HG02678 (cell line): ENCODE results near the gene KCNE4.
A peak's percentile ranks its signal among the peaks of the same experiment; 100 is the strongest.

Experiments
- ATAC-seq: cut with Tn5 transposase; IDR thresholded peaks from one replicate; pipeline ENCODE4 v1.9.1; 2021; ENCODE audit warnings: mild to moderate bottlenecking, moderate library complexity; ENCODE audit not compliant: unreplicated experiment

Gene KCNE4

DNA sequence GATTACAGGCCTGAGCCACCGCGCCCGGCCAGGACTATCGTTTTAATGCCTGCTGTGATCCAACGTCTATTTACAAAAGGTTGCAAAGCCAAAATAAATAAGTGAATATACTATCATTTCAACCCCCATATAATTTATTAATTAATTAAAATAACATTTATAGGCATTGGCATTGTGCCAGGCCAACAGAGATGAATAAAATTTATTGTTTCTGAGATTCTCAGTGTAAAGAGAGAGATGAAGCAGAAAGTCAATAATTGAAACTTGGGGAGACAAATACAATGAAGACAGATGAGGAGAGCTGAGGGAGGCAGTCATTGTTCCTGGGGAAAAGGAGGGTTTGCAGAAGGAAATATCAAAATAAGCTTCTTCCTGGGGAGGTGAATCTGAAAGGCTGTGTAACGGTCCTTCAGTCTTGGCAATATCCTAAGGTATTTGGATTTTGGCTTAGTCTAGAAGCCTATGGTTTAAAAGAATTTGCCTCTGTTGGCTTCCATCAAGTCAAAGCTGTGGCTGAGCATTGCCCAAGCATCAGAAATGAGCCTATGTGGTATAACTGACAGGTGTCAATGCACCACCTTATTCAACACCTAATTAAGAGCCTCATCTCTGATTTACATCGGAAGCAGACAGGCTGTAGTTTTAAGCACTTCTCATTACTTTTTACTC lies 31.5 kb downstream of the KCNE4 start:
- ATAC-seq, result no peak

DNA sequence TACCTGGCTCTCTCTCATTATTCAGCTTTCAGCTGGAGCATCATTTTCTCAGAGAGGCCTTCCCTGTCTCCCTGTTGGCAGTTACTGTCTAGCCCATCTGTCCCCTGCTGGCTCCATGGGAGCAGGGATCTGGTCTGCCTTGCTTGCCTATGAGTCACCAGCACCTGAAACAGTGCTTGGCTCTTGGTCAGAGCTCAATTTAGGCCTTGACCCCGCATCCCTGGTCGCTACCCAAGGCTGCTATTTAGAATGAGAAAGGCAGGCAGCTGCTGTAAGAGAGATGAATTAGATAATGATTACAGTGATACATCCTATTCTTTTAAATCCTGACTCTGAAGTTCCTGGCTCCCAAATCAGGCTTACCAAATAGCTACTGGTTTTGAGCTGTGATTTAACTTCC lies 32.9 kb downstream of the KCNE4 start:
- no peak for ATAC-seq

DNA sequence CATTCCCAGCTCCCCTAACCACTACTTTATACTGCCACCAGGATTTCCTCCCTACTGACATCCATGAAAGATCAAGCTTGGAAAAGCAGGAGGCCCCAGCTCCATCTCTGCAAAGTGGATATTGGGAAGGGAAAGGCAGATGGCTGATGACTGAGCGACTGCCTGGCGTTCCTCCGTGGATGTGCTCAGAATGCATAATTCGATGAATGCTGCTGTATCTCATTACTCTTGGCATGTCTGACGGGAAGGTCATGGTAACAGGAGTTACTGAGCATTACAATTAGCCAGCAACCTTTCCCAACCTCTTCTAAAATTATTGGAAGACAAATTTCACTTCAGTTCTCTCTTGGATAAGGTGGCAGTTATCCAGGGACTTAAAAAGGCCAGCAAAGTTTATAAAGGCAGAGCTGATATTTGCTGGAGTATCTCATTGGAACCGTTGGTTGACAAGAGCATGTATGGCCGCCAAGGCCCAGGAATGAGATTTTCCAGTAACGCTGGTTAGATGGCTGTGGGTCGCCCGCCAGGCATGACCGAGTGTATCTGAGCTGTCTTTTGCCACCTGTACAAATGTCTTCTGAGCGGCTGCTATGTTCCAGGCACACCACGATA lies 34.5 kb downstream of the KCNE4 start:
- ATAC-seq, result no peak

DNA sequence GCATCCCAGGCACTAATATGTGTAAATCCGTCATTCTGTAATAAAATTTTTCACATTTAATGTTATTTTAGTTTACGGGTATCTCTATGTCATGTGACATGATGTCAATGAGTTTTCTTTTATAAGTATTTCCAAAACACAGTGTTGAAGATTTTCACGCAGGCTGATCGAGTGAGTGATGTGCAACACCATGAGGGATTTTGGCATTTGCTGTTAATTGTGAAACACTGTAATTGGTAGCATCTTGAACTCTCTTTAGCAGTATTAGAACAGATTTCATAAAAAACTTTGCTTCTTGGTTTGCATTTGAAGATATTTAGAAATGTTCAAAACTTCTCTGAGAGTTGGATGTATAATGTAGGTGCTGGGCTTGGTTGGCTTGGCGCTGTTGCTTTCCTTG lies 35.5 kb downstream of the KCNE4 start:
- ATAC-seq, result no peak

DNA sequence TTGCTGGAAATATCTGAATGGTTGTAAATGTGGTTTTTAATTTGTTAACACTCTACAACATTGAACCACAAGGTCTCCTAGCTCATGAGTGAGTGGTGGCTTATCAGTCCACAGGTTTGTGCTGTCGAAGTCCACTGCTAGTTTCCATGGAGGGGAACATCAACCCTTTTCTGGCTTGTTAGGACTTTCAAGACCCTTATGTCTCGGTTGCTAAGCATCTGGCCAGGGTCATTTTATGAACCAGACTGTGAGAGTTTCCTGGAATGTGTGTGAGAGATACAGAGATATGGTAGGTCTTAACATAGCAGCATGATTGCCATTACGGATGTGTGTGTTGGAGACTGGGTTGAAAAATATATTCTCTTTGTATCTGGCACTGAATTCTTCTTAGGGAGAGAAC lies 36.9 kb downstream of the KCNE4 start:
- no peak for ATAC-seq

DNA sequence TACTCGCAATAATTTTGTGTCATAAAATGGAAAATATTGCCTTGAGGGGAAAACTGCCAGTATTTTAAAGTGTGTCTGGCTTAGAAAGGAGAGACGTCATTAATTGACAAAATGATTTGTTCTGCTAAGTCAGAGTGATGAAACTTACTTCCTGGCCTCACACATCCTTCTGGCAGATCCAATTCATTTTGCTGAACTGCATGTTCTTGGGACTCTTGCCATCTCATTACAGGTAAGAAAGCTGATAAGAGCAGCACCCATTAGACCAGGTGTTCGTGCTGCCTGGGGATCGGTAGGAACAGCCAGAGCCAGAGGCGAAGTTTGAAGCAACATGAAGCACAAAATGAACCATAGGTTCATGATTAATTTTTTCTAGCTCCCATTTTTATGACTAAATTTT lies 38.0 kb downstream of the KCNE4 start:
- ATAC-seq, result no peak

DNA sequence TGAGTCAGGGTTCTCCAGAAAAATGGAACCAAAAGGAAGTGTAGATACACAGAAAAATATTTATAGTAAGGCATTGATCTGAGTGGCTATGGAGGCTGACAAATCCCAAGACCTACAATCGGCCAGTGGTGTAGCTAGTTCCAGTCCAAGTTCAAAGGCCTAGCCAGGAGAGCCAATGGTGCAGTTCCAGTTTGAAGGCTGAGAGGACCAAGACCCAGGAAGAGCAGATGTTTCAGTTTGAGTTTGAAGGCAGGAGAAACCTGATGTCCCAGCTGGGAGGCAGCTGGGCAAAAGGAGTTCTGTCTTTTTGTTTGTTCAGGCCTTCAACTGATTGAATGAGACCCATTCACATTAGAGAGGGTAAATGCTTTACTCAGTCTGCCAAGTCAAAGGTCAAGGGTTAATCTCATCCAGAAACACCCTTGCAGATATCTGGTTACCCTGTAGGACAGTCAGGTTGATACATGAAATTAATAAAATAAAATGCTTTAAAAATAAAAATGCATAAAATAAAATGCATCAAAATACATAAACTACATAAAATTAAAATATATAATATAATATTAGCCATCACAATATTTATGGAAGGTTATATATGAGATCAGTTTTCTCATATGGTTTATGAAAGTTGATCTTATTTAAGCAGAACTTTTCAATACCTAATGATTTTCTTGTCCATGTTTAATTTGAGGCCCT lies 38.7 kb downstream of the KCNE4 start:
- no peak for ATAC-seq

DNA sequence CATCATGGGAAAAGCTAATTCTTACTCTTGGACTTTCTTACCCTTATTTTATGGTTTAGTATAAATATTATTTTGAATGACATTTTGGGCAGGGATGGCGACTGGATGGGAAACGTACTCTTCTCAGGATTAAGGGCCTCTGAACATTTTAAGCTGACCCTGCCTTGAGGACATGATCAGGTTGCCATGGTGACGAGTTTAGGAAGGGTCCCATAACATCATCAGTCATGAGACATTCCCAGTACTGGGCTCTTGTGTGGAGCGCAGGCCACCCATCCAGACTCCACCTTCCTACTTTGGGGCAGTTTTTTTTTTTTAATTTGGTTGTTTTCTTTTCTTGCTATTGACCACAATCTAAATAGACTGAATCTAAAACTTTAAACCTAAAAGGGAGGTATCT lies 40.7 kb downstream of the KCNE4 start:
- ATAC-seq, result no peak

DNA sequence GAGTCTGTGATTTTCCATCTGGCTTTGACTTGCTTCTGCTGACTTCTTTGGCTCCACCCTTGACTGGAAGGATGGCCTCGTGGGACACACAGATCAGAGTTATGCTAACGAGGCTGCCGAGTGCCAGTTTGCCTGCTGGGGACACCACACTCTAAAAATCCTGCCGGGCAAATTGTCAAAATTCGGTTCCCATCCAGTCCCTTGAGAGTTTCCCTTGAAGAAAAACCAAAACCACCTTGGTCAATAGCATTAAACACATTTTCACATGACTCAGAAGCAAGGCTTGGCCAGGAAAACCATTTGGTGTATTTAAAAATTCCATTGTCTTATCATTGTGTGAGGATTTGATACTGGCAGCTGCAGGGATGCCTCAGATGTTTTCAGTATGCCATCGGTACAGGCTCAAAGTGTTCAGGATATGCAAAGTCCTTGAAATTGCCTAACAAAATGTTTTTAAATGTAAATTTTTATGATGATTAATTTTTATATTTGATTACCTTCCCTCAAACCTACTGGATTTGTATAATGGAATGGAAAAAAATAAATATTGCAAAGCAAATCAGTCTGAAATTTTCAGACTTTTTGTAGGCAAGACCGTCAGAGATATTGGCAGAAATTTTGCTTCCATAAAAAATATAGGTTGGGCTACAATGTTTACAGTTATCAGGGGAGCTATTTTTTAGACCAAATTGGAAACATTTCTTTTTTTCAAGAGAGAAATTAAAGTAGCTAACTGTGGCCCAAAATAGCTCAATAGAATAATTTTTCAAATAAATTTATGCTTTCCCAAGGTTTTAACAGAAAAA lies 41.6 kb downstream of the KCNE4 start:
- no peak for ATAC-seq

DNA sequence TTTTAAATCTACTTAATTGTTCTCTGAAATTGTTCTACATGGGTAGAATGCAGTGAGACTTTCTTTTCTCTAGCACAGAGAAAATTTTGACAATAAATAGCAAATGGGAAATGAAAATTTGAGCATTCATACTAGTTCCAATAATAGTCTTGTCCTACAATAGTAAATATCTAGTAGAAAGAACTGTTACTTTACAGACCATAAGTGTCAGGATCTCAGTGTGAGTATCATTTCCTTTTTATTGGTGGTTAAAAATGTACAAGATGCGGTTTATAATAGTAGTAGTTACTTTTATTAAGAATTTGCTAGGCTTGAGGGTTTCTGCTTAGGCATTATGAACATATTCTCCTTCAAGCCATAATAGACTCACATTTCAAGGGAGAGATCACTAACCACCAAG lies 43.2 kb downstream of the KCNE4 start:
- no peak for ATAC-seq

DNA sequence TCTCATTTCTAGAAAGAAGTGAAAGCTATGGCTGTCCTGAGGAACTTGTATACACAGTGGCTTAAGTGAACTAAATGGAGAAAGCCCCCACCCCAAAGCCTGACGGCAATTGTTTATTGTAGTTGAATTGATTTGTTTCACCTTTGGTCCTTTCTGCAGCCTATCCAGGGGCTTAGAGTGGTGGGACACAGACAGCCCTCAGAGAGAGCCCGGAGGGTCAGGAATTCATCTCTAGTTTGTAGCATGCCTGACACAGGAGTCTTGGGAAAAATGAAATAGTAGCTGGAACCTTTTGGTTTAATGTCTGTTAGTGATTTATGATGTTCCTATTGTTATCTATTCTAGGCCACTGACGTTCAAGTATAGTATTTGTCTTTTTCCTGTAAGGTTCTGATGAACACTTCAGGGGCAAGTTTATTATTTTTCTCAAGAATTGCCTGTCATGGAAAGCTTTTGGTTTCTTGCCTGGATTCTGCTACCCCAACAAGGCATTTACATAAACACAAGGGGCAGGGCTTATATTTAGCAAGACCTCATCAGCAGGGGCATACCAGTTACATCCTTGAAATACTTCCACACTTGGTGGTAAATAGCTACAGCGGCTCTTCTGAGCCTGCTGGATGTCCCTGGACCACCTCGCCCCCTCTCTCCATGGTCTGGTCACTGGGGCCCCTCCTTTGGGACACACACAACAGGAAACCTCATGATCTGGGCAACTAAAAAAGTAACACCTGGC lies 44.4 kb downstream of the KCNE4 start:
- ATAC-seq, result no peak

DNA sequence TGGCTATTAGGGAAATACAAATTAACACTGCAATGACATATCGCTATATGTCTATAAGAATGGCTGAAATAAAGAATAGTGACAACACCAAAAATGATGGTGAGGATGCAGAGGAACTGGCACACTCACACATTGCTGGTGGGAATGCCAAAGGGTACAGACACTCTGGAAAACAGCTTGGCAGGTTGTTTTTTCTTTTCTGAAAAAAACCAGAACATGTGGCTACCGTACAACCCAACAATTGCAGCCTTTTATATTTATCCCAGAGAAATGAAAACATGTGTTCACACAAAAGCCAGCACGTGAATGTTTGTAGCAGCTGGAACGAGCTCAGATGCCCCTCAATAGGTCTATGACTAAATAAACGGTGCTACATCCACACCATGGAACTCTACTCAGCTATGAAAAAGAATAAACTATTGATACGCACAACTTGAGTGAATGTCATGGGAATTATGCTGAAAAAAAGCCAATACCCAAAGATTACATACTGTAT lies 45.9 kb downstream of the KCNE4 start:
- no peak for ATAC-seq

DNA sequence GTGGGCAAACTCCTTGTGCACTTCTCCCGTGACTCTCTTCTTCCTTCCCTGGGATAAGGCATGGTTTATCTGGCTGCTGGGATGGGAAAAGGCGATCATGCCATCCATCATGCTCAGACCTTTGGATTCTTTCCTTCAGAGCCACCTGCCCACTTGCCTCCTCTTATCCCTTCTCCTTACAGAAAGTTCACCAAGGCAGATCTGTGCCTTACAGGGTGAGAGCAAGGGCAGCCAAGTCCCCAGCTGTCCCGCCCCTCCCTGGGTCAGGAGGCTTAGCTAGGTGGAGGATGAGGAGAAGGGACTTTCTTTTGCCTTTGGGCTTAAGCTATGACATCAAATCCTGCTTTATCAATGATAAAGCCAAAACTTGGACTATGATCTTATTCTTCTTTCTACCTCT lies 47.6 kb downstream of the KCNE4 start:
- ATAC-seq, result no peak

DNA sequence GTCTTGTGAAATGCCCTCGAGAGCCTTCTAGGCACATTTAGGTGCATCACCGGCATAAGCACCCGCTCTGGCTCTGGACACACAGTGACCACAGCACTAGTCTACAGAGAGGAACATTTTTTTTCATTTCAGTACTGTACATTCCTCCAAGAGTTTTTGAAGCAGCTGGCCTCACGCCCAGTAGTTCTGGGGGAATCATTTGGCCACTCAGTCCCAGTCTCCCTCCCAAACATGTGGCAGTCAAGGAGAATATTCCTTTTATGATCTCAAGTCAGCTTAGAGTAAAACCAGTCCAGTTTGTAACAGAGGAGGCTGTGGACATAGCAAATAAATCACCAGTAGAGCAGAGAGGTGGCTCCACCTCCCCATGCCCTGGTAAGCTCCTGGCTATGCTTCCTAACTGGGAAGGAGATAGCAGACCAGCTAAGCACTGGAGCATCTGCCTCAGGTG lies 48.1 kb downstream of the KCNE4 start:
- ATAC-seq, result no peak

DNA sequence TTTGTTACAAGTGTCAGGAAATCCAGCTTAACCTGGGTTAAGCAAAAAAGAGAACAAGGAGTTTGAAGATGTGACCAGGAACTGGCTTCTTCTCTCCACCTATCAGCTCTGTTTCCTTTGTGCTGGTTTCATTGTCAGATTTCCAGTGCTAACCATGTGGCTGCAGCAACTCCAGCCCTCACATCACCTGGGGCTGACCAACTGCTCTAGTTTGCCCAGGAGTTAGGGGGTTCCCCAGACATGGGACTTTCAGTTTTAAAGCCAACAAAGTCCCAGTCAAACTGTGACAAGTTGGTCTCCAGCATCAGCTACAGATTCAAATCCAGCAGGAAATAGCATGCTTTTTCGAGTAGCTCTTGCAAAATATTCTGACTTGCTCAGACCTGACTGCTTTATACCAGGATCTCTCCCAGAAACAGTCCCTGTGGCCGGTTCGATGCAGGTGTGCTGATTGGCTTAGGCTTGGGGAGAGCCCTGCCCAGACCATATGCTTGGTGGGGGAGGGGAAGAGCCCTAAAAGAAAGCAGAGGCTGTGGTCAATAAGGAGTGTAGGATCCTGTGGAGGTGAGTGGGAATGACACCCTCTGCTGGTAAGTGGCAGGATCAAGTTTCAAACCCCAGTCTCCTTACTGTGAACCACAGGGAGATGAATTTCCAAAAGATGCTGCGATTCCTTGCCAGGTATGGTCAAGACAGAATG lies 49.5 kb downstream of the KCNE4 start:
- peak; percentile 81 for ATAC-seq

DNA sequence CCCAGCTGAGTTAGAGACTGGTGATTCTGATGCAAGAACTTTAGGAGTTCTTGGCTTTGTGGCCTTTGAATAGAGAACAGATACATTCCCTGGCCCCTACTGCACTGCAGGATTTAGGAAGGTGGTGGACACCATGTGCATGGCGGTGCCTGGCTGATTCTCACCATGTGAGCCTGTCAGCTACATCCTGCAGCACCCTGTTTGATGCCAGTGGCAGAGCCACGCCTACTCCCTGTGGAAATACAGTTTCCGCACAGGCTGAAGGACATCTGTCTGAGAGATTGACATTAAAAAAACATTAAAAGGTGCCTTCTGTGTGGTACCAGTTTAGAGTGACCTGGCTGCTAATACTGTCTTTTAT lies 50.0 kb downstream of the KCNE4 start:
- peak; percentile 9 for ATAC-seq

DNA sequence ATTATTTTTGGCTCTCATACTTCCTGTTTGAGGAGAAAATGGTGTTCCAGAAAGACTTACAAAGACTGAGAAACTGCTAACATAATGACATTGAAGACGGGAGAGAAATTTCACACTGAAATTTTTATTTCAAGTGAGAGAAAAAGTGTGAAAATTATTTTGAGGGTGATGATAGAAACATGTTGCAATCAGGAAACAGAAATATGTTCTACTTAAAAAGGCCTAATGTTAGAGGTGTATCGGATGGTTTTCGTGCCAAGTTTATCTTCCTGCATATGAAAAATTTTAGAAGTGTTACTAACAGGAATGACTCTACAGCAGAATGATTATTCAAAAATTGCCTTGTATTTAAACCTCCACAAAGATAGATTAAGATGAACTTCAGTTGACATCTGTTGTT lies 50.5 kb downstream of the KCNE4 start:
- ATAC-seq, result no peak

DNA sequence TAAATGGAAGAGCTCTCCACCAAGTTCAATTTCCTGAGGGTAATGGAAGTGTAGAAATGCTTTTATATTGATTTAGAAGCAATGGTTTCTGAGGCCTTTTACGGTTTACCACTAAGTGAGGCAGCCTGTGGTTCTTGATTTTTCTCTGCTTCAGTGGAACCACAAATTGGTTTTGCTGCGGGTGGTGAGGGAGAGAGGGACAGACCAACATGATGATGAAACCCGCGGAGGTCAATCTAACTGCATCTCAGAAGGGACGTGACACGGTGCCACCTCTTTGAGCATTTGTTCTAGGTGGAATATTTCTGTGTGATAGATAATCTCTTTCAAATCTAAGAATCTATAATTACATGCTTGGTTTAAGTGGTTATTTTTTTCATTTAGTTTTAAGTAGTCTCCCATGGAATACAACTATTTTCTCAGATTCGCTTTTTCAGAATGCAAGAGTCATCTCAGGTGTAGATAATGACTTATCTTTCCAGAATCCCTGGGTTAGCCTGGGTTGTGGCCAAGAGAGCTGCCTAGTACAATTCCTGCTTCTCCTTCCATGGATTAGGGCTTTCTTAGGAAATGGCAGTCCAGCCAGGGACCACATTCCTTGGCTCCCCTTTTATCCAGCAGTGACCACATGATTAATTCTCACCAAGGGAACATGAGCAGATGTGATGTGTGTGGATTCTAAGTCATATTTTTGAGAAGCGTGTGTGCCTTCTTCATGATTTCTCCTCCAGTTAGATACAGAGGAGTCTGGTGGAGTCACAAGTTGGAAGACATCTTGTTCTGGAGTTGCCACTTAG lies 52.5 kb downstream of the KCNE4 start:
- ATAC-seq, result no peak
